Activated CD4-positive, alpha-beta T cell treated with anti-CD3 and anti-CD28 coated beads, Interleukin-2, amount 10 ng/mL, durations not matched to agents 24 days and 14 days (primary cell): ENCODE data around the gene PDYN. TPM values are rescaled to one million over a fixed set of nuclear protein-coding genes. Genes with fewer than 3 reads are reported as not detected.

ENCODE experiments used
- DNase-seq: peaks from one replicate; pipeline ENCODE4 v3.0.0; 2022
- H3K27ac Mint-ChIP-seq: one replicate; pipeline ENCODE4 v1.8.0; 2022; ENCODE audit warnings: mild to moderate bottlenecking, mixed read lengths
- H3K27me3 Mint-ChIP-seq: one replicate; pipeline ENCODE4 v1.8.0; 2022; ENCODE audit warnings: mixed read lengths
- H3K36me3 Mint-ChIP-seq: one replicate; pipeline ENCODE4 v1.8.0; 2022; ENCODE audit warnings: low read depth, mild to moderate bottlenecking, mixed read lengths
- H3K4me1 Mint-ChIP-seq: one replicate; pipeline ENCODE4 v1.8.0; 2021; ENCODE audit warnings: mixed read lengths
- H3K4me3 Mint-ChIP-seq: one replicate; pipeline ENCODE4 v1.8.0; 2022; ENCODE audit warnings: mild to moderate bottlenecking, moderate library complexity, mixed read lengths
- H3K9me3 Mint-ChIP-seq: one replicate; pipeline ENCODE4 v1.8.0; 2021; ENCODE audit warnings: mixed read lengths
- intact Hi-C: fragments of 100-400 bp; cut with micrococcal nuclease; formaldehyde crosslinking; loops from one replicate; pipeline ENCODE4 v1.15.1; 2023
- total RNA-seq: library from RNA; stranded (reverse); gene quantifications from 2 replicates; pipeline ENCODE4 v1.2.3, GENCODE V29; 2022

PDYN gene
- total RNA-seq, 1 donor from 2014 or later, result not detected

DNA sequence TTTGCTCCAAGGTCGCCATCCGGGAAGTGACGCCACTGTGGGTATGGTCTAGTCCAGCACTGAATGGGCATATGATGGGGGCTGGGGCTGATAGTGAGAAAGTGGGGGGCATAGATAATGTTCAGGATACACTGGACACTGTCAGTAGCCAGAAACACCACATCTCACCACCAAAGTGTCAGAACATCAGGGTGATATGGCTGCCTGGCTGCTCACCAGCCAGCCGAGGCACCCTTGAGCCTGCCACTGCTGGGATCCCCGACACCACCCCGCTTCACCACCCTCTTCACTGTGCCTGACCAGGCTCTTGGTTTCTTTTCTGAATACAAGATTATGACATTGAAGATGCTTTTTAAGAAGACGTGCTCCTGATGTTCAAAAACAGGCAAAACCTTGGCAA is 51.8 kb downstream of the PDYN start:
- Mint-ChIP-seq H3K36me3 (no peaks in the 10 kb centered on the region), H3K27me3 (peaks cover 20% of the 10 kb centered on the region), H3K4me1 (no peaks in the 10 kb centered on the region), H3K4me3 (no peak overlapping the region), H3K27ac (no peak overlapping the region), H3K9me3 (no peaks in the 10 kb centered on the region)
- intact Hi-C loops, result no loop called here
- DNase-seq, result no peak

DNA sequence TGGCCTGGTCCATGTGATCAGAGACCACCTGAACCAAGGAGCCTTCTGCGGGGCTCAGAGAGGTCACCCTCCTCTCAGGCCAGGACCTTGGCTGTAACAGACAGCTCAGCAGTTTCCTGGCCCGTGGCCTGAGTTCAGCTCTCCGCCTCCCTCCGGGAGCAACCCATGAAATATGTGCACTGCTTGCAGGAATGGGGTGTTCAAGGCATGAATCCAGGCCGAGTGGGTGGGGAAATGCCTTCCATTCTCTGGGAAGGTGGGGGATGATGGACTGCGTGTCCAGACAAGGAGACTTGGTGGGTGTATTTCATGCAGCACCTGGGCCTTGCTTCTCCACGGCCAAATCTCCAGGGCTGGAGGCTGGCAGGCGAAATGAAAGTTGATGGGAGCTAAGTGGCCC is 52.6 kb downstream of the PDYN start:
- H3K27me3 Mint-ChIP-seq, result peaks cover 15% of the 10 kb centered on the region
- no peak overlapping the region for H3K27ac Mint-ChIP-seq
- H3K36me3 Mint-ChIP-seq, result no peaks in the 10 kb centered on the region
- intact Hi-C loops, result no loop called here
- DNase-seq, result no peak
- H3K4me1 Mint-ChIP-seq, result no peaks in the 10 kb centered on the region
- no peaks in the 10 kb centered on the region for H3K9me3 Mint-ChIP-seq
- no peak overlapping the region for H3K4me3 Mint-ChIP-seq

DNA sequence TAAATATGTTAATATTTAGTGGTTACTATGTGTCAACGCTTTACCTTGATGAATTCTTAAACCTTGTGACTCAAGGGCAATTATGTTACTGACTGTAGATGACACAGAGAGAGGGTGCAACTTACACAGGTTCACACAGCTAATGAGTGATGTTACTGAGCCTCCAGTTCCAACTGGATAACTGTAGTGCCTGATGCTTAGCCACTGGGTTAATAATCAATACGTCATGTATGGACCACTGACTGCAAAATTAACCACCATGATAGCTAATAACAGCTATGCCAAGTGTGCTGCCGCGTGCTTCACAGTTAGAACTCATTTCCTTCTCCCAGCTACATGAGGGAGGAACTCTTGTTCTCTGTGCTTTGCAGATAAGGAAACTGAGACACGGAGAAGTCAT is 53.3 kb downstream of the PDYN start:
- intact Hi-C loops, result no loop called here
- no peaks in the 10 kb centered on the region for H3K9me3 Mint-ChIP-seq
- H3K27me3 Mint-ChIP-seq, result peaks cover 11% of the 10 kb centered on the region
- no peaks in the 10 kb centered on the region for H3K4me1 Mint-ChIP-seq
- H3K27ac Mint-ChIP-seq, result no peak overlapping the region
- no peak for DNase-seq
- H3K36me3 Mint-ChIP-seq, result no peaks in the 10 kb centered on the region
- no peak overlapping the region for H3K4me3 Mint-ChIP-seq

DNA sequence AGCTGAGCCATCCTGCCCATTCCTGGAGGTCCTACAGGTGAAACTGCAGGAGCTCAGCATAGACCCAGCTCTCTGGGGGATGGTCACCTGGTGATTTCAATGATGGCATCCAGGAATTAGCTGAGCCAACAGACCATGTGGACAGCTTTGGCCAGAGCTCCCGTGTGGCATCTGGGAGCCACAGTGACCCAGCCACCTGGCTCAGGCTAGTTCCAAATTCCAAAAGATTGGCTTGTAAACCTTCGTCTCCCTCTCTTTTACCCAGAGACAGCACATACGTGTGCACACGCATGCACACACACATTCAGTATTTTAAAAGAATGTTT is 54.6 kb downstream of the PDYN start:
- Mint-ChIP-seq H3K4me3 (no peak overlapping the region), H3K9me3 (no peaks in the 10 kb centered on the region), H3K27me3 (peaks cover 5% of the 10 kb centered on the region), H3K4me1 (no peaks in the 10 kb centered on the region), H3K27ac (no peak overlapping the region), H3K36me3 (no peaks in the 10 kb centered on the region)
- intact Hi-C loops, result no loop called here
- DNase-seq, result no peak

DNA sequence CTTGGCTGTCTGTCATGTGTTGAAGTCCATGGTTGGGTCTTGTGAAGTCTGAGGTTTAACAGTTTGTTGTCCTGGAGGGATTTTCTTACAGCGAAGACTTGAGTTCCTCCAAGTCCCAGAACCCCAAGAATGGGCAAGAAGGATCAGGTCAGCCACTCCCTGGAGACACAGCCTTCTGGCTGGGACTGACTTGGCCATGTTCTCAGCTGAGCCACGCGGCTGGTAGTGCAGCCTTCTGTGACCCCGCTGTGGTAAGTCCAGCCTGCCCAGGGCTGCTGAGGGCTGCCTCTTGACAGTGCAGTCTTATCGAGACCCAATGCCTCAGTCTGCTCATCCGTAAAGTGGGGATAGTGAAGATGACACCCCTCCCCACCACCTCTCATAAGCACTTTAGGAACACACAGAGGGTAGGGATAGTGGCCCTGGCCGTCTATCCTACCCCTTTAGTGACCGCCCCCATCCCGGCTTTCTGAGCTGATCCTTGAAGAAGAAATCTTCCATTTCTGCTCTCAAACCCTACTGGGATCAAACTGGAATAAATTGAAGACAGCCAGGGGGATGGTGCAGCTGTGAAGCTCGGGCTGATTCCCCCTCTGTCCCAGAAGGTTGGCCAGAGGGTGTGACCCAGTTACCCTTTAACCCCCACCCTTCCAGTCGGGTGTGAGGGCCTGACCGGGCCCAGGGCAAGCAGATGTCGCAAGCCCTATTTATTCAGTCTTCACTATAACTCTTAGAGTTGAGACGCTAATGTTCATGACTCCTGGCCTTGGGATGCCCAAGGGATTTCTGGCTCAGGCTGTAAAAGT is 55.2 kb downstream of the PDYN start:
- H3K4me3 Mint-ChIP-seq, result no peak overlapping the region
- no peaks in the 10 kb centered on the region for H3K9me3 Mint-ChIP-seq
- H3K36me3 Mint-ChIP-seq, result no peaks in the 10 kb centered on the region
- H3K27me3 Mint-ChIP-seq, result peaks cover 5% of the 10 kb centered on the region
- no peak for DNase-seq
- H3K4me1 Mint-ChIP-seq, result no peaks in the 10 kb centered on the region
- intact Hi-C loops, result no loop called here
- no peak overlapping the region for H3K27ac Mint-ChIP-seq

DNA sequence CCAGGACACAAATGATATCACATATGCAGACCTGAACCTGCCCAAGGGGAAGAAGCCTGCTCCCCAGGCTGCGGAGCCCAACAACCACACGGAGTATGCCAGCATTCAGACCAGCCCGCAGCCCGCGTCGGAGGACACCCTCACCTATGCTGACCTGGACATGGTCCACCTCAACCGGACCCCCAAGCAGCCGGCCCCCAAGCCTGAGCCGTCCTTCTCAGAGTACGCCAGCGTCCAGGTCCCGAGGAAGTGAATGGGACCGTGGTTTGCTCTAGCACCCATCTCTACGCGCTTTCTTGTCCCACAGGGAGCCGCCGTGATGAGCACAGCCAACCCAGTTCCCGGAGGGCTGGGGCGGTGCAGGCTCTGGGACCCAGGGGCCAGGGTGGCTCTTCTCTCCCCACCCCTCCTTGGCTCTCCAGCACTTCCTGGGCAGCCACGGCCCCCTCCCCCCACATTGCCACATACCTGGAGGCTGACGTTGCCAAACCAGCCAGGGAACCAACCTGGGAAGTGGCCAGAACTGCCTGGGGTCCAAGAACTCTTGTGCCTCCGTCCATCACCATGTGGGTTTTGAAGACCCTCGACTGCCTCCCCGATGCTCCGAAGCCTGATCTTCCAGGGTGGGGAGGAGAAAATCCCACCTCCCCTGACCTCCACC is 56.4 kb downstream of the PDYN start:
- no peak for DNase-seq
- no peaks in the 10 kb centered on the region for H3K36me3 Mint-ChIP-seq
- intact Hi-C loops, result no loop called here
- H3K9me3 Mint-ChIP-seq, result no peaks in the 10 kb centered on the region
- no peak overlapping the region for H3K4me3 Mint-ChIP-seq
- peaks cover 2% of the 10 kb centered on the region for H3K27me3 Mint-ChIP-seq
- no peak overlapping the region for H3K27ac Mint-ChIP-seq
- H3K4me1 Mint-ChIP-seq, result no peaks in the 10 kb centered on the region

DNA sequence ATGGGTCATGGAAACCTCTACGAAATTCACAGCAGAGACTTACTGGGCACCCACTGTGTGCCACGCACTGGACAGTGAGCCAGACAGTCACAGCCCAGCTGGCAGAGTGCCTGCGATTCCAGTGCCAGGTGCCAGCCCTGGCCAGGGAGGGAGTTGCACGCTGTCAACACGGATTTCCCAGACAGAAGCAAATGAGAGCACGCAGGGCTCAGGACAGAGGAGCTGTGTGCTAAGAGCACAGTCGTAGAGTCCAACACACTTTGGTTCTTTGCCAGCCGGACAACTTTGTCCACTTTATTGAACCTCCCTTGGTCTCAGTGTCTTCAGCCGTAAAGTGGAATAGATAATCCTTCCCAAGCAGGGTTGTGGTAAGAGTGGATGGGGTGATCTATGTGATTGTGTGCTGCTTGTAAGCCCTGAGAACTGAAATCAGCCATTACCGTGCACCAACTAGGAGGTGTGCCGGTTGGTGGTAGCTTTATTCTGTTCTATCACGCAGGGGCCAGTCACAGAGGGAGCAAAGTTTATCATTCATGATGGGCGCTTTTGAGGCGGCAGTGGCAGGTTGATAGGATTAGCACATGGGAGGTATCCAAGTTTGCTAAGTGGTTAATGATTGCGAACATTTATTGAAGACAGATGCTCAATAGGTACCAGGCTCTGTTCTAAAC is 58.0 kb downstream of the PDYN start:
- no peak overlapping the region for H3K4me3 Mint-ChIP-seq
- no peaks in the 10 kb centered on the region for H3K4me1 Mint-ChIP-seq
- no peaks in the 10 kb centered on the region for H3K36me3 Mint-ChIP-seq
- H3K27ac Mint-ChIP-seq, result no peak overlapping the region
- peaks cover 4% of the 10 kb centered on the region for H3K27me3 Mint-ChIP-seq
- no peak for DNase-seq
- intact Hi-C loops, result no loop called here
- no peaks in the 10 kb centered on the region for H3K9me3 Mint-ChIP-seq

DNA sequence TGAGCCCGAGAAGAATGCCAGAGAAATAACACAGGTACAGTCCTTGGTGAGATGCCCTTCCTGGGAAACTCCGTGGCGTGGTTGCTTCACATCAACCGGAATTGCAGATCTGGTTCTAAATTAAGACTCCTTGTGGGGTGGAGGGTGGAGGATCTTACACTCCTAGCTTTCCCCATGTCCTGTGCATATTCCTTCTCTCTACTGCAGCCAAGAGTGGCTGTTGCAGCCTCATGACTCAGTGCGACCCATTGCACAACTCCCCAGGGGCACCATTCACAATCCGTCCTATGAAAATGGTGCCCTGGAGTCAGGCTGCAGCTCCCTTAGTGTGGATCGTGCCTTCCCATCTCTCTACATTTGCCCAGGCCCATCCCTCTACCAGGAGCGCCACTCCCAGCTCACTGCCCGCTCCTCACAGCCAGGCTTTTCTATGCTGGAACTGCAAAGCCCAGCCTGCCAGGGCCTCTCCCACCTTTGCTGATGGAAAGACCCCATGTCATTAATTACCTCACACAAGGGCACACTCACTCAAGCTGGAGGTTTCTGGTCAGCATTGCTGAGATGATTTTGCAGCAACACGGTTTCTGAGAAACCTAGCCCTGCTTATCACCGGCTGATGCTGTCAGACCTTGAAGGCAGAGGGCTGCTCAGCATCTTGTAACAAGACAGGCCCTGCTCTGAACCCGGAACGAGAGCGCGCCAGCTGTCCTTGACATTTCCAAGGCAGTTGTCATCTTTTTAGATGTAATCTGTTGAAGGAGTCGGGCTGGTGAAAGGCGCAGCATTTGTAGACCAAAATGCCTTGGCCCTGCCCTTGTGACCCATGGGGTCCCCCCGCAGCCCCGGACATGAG is 58.9 kb downstream of the PDYN start:
- H3K4me1 Mint-ChIP-seq, result no peaks in the 10 kb centered on the region
- intact Hi-C loops, result no loop called here
- H3K4me3 Mint-ChIP-seq, result no peak overlapping the region

DNA sequence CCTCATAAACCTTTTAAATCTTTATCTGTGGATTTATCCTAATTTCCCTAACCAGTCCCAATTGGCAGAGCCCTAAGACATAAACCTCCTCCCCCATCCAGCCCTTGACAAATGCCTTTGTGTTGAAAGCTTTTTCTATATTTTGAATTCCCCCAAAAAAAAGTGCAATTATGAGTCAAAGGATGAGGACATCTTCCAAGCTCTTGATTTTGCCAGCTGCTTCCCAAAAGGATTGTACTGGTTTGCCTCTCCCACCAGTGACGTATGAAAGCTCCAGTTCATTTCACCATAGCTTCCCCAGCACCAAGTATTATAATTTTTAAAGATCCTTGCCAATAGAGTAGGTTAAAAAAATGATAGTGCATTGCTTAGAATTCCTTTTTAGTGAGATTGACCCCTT is 59.7 kb downstream of the PDYN start:
- intact Hi-C loops, result no loop called here
- no peak for DNase-seq

More for the DNA sequence above, 58.9 kb downstream of the PDYN start:
- H3K27me3 Mint-ChIP-seq, result peaks cover 4% of the 10 kb centered on the region
- no peak overlapping the region for H3K27ac Mint-ChIP-seq
- no peaks in the 10 kb centered on the region for H3K9me3 Mint-ChIP-seq
- H3K36me3 Mint-ChIP-seq, result no peaks in the 10 kb centered on the region
- no peak for DNase-seq

DNA sequence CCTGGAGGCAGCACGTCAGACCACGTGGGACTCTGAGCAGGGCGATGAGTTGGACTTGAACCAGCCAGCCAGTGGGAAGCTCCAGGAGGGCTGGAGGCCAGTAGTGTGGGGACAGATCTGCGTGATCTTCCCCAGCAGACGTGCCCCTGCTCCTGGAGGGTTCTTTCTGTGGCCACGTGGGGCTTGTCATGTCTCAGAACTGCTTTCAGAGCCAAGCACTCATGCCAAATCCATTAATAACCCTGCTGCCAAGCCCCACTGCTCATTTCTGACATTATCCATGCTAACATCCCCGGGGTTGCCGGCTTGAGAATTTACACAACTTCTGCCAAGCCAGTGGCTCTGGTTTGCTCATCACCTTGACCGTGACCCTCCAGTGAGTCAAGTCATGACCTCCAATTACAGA is 60.4 kb downstream of the PDYN start:
- Mint-ChIP-seq H3K9me3 (no peaks in the 10 kb centered on the region), H3K4me1 (no peaks in the 10 kb centered on the region), H3K4me3 (no peak overlapping the region), H3K27ac (no peak overlapping the region), H3K36me3 (no peaks in the 10 kb centered on the region), H3K27me3 (peaks cover 4% of the 10 kb centered on the region)
- no peak for DNase-seq
- intact Hi-C loops, result no loop called here

More for the DNA sequence above, 59.7 kb downstream of the PDYN start:
- no peak overlapping the region for H3K4me3 Mint-ChIP-seq
- no peaks in the 10 kb centered on the region for H3K4me1 Mint-ChIP-seq
- no peak overlapping the region for H3K27ac Mint-ChIP-seq
- no peaks in the 10 kb centered on the region for H3K9me3 Mint-ChIP-seq
- H3K27me3 Mint-ChIP-seq, result peaks cover 4% of the 10 kb centered on the region
- H3K36me3 Mint-ChIP-seq, result no peaks in the 10 kb centered on the region

DNA sequence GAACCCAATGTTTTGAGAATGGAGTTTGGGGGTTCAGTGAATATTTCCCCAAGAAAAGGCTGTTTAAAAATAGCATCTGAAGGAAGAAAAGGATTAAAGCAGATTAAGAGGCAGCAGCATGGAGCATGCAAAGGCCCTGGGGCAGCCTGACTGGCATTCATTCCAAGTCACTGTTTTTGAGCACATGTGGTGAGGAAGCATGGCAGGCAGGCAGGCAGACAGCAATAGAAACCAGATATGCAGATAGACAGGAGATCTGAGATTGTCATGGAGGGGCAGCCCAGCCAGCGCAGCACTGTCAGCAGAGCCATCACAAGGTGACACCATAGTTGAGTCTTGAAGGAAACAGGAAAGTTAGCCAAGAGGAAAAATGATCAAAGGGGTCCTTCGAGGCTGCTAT is 60.9 kb downstream of the PDYN start:
- no peaks in the 10 kb centered on the region for H3K36me3 Mint-ChIP-seq
- H3K27ac Mint-ChIP-seq, result no peak overlapping the region
- H3K9me3 Mint-ChIP-seq, result no peaks in the 10 kb centered on the region
- no peak overlapping the region for H3K4me3 Mint-ChIP-seq
- intact Hi-C loops, result no loop called here
- DNase-seq, result no peak
- H3K27me3 Mint-ChIP-seq, result peaks cover 4% of the 10 kb centered on the region
- H3K4me1 Mint-ChIP-seq, result no peaks in the 10 kb centered on the region

DNA sequence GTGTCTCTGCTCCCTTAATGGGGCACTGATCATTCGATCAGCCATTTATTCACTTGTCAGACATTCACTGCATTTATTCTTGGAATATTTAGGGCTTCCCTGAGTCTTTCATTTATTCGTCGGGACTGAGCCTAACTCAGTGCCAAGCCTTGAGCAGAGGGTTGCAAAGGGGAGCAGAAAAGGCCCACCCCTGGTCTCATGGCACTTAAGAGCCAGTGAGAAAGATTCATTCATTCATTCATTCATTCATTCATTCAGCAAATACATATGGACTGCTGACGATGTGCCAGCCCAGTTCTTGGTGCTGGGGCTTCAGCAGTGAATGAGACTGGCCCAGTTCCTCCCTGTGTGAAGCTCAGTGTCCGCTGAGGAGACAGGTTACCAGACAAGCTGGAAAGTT is 62.0 kb downstream of the PDYN start:
- Mint-ChIP-seq H3K27ac (no peak overlapping the region), H3K36me3 (no peaks in the 10 kb centered on the region), H3K27me3 (peaks cover 4% of the 10 kb centered on the region), H3K9me3 (no peaks in the 10 kb centered on the region), H3K4me1 (no peaks in the 10 kb centered on the region), H3K4me3 (no peak overlapping the region)
- intact Hi-C loops, result no loop called here
- no peak for DNase-seq

DNA sequence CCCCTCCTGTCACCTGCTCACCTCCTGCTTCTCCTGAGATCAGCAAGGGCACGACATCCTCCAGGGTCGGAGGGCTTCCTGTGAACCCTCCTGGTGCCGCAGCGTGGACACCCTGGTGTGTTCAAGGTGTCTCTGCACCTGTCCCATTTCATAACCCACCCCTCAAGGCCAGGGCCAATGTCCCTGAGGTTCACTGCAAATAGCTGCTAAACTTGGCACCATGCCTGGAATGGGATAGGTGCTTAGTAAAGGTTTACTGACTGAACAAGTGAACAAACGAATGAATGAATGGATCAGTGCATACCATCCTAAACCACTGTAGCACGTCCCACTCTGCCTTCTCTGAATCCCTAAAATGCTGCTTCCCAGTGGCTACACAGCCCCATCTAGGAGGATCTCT is 63.7 kb downstream of the PDYN start:
- H3K36me3 Mint-ChIP-seq, result no peaks in the 10 kb centered on the region
- DNase-seq, result no peak
- intact Hi-C loops, result no loop called here
- H3K9me3 Mint-ChIP-seq, result no peaks in the 10 kb centered on the region
- H3K27me3 Mint-ChIP-seq, result peaks cover 4% of the 10 kb centered on the region
- H3K27ac Mint-ChIP-seq, result no peak overlapping the region
- H3K4me1 Mint-ChIP-seq, result no peaks in the 10 kb centered on the region
- H3K4me3 Mint-ChIP-seq, result no peak overlapping the region

DNA sequence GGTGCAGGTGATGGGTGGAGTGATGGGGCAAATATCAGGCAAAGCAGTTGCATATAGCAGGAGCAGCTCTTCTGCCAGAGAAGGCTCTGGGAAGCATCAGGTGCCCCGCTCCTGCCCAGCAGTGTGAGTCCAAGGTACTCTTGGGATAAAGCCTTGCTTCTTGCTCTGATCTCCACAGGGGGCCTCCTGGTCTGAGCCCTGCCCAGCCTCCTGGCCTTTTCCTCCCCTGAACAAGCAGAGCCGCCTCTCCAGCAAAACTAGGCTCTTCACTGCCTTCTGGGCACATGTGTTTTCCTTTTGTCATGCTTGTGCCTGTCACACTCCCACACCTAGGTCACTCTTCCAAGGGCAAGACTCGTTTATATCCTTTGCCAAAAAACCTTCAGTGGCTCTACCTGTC is 64.4 kb downstream of the PDYN start:
- H3K36me3 Mint-ChIP-seq, result no peaks in the 10 kb centered on the region
- DNase-seq, result no peak
- H3K27me3 Mint-ChIP-seq, result peaks cover 4% of the 10 kb centered on the region
- H3K27ac Mint-ChIP-seq, result no peak overlapping the region
- no peak overlapping the region for H3K4me3 Mint-ChIP-seq
- intact Hi-C loops, result no loop called here
- no peaks in the 10 kb centered on the region for H3K4me1 Mint-ChIP-seq
- no peaks in the 10 kb centered on the region for H3K9me3 Mint-ChIP-seq
